Transverse colon (tissue), 4 donors: Measurements from ENCODE around the gene OR10P1.

Source experiments
- CTCF ChIP-seq, 5 experiments: fragments of 200-600 bp in 3 of 5; fragments of 450-650 bp in 2 of 5; sonication (generic) in 3 of 5; IDR thresholded peaks; 1 replicate in 2 of 5; 2 replicates in 3 of 5; pipeline ENCODE4 v1.5.1; 2016 to 2017; ENCODE audit warnings: antibody characterized with exemption in 5 of 5, inconsistent platforms in 3 of 5, mild to moderate bottlenecking in 2 of 5, moderate library complexity in 1 of 5
- EP300 ChIP-seq: sonication (generic); formaldehyde crosslinking; IDR thresholded peaks from one replicate; pipeline ENCODE4 v1.6.1; 2017; ENCODE audit warnings: antibody characterized with exemption, low read depth
- POLR2A ChIP-seq: fragments of 450-650 bp; IDR thresholded peaks from one replicate; pipeline ENCODE4 v1.6.1; 2016; ENCODE audit warnings: antibody characterized with exemption, mild to moderate bottlenecking, moderate library complexity
- POLR2AphosphoS5 ChIP-seq, 3 donors: sonication (generic); formaldehyde crosslinking; IDR thresholded peaks; one replicate each; pipeline ENCODE4 v1.6.1; 2016; ENCODE audit warnings: antibody characterized with exemption in 3 of 3

GRCh38 chr12:55636116-55636655, 506 bp upstream of the OR10P1 start:
- TF ChIP-seq EP300 (no peak), CTCF (IDR thresholded peaks at IDR 0.05) (no peak), POLR2AphosphoS5 (IDR thresholded peaks at IDR 0.05) (no peak), POLR2A (no peak)
